DOHH2 (cell line): ENCODE data around the gene C2orf78.

Experiments
- H3F3A ChIP-seq: fragments of 200-600 bp; sonication (generic), shearing (Covaris generic); 2 replicates; pipeline ENCODE4 v1.6.0; 2016; ENCODE audit warnings: antibody characterized with exemption, mild to moderate bottlenecking; ENCODE audit not compliant: control insufficient read depth, insufficient read depth
- H3K27ac ChIP-seq: fragments of 200-600 bp; sonication (generic); 2 replicates; pipeline ENCODE4 v1.5.1; 2014; ENCODE audit warnings: low read depth, mild to moderate bottlenecking, low read length, moderate library complexity
- H3K27me3 ChIP-seq: fragments of 200-600 bp; sonication (generic); 2 replicates; pipeline ENCODE4 v1.6.1; 2014; ENCODE audit warnings: mild to moderate bottlenecking, low read length, mixed read lengths; ENCODE audit not compliant: control insufficient read depth
- H3K36me3 ChIP-seq: fragments of 200-600 bp; sonication (generic); 2 replicates; pipeline ENCODE4 v1.6.1; 2014; ENCODE audit warnings: mild to moderate bottlenecking, low read length, moderate library complexity, mixed read lengths; ENCODE audit not compliant: control insufficient read depth
- H3K4me1 ChIP-seq: fragments of 200-600 bp; sonication (generic); 2 replicates; pipeline ENCODE4 v1.6.1; 2014; ENCODE audit warnings: mild to moderate bottlenecking, low read length, mixed read lengths; ENCODE audit not compliant: control insufficient read depth
- H3K4me2 ChIP-seq: fragments of 200-600 bp; sonication (generic); 2 replicates; pipeline ENCODE4 v1.6.0; 2014; ENCODE audit warnings: mild to moderate bottlenecking, low read length, moderate library complexity
- H3K4me3 ChIP-seq: fragments of 200-600 bp; sonication (generic); 2 replicates; pipeline ENCODE4 v1.5.1; 2014; ENCODE audit warnings: mild to moderate bottlenecking, low read length, mixed read lengths
- H3K79me2 ChIP-seq: fragments of 200-600 bp; sonication (generic); 2 replicates; pipeline ENCODE4 v1.6.1; 2014; ENCODE audit warnings: mild to moderate bottlenecking, low read length, mixed read lengths; ENCODE audit not compliant: control insufficient read depth
- H3K9me2 ChIP-seq: fragments of 200-600 bp; sonication (generic); replicated peaks from 2 replicates; pipeline ENCODE4 v1.6.1; 2014; ENCODE audit warnings: mild to moderate bottlenecking, low read length, mixed read lengths; ENCODE audit not compliant: control insufficient read depth
- H3K9me3 ChIP-seq: fragments of 200-600 bp; sonication (generic); 2 replicates; pipeline ENCODE4 v1.6.1; 2014; ENCODE audit warnings: antibody characterized with exemption, low read length, mixed read lengths; ENCODE audit not compliant: control insufficient read depth, insufficient read depth
- H4K20me1 ChIP-seq: fragments of 200-600 bp; sonication (generic); 2 replicates; pipeline ENCODE4 v1.6.0; 2014; ENCODE audit warnings: low read depth, mild to moderate bottlenecking, antibody characterized with exemption, low read length, moderate library complexity; ENCODE audit not compliant: control insufficient read depth, insufficient read depth
- CTCF ChIP-seq: fragments of 200-600 bp; sonication (generic); IDR thresholded peaks from one replicate; pipeline ENCODE4 v1.5.1; 2014; ENCODE audit warnings: antibody characterized with exemption, mild to moderate bottlenecking, low read depth, low read length; ENCODE audit not compliant: poor library complexity, severe bottlenecking
- EZH2phosphoT487 ChIP-seq: fragments of 200-600 bp; sonication (generic); IDR thresholded peaks from 2 replicates; pipeline ENCODE4 v1.6.1; 2017; ENCODE audit warnings: borderline replicate concordance, mild to moderate bottlenecking, antibody characterized with exemption, low read length, moderate library complexity, mixed read lengths

The C2orf78 gene

GRCh38 chr2:73862987-73863386 is 79.0 kb downstream of the C2orf78 start:
- no peak overlapping the region for H3K4me3 ChIP-seq
- no peaks in the 10 kb centered on the region for H3K9me2 ChIP-seq
- TF ChIP-seq CTCF (no peak), EZH2phosphoT487 (no peak)
- no peaks in the 10 kb centered on the region for H3K27me3 ChIP-seq
- no peaks in the 10 kb centered on the region for H3K4me1 ChIP-seq
- H3K36me3 ChIP-seq: peaks cover 67% of the 10 kb centered on the region
- no peaks in the 10 kb centered on the region for H3K79me2 ChIP-seq
- no peaks in the 10 kb centered on the region for H3F3A ChIP-seq
- H4K20me1 ChIP-seq: 0 out of 2 replicates have a peak, but pooled peaks cover 4% of the 10 kb centered on the region
- H3K9me3 ChIP-seq: no peaks in the 10 kb centered on the region
- no peak overlapping the region for H3K27ac ChIP-seq
- no peak overlapping the region for H3K4me2 ChIP-seq
